Neural progenitor cell (in vitro differentiated cells): Measurements from ENCODE around the gene ERCC5.

Source experiments
- CTCF ChIP-seq: fragments of 200-600 bp; sonication (generic); IDR thresholded peaks from 2 replicates; pipeline ENCODE4 v1.5.1; 2017; ENCODE audit warnings: antibody characterized with exemption, mild to moderate bottlenecking
- EZH2 ChIP-seq: fragments of 200-600 bp; sonication (generic); IDR thresholded peaks from 2 replicates; pipeline ENCODE4 v1.6.1; 2017; ENCODE audit warnings: antibody characterized with exemption, mild to moderate bottlenecking, moderate library complexity

GRCh38 chr13:102845630-102846260 lies at the start of gene ERCC5:
- TF ChIP-seq CTCF (no peak), EZH2 (no peak)
